AG20443 (cell line): Measurements from ENCODE around the gene MGAT5.

Experiments
- DNase-seq: peaks from one replicate; pipeline ENCODE4 v3.0.0; 2012; ENCODE audit warnings: low spot score, mixed read lengths

The MGAT5 gene, protein sequence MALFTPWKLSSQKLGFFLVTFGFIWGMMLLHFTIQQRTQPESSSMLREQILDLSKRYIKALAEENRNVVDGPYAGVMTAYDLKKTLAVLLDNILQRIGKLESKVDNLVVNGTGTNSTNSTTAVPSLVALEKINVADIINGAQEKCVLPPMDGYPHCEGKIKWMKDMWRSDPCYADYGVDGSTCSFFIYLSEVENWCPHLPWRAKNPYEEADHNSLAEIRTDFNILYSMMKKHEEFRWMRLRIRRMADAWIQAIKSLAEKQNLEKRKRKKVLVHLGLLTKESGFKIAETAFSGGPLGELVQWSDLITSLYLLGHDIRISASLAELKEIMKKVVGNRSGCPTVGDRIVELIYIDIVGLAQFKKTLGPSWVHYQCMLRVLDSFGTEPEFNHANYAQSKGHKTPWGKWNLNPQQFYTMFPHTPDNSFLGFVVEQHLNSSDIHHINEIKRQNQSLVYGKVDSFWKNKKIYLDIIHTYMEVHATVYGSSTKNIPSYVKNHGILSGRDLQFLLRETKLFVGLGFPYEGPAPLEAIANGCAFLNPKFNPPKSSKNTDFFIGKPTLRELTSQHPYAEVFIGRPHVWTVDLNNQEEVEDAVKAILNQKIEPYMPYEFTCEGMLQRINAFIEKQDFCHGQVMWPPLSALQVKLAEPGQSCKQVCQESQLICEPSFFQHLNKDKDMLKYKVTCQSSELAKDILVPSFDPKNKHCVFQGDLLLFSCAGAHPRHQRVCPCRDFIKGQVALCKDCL

DNA sequence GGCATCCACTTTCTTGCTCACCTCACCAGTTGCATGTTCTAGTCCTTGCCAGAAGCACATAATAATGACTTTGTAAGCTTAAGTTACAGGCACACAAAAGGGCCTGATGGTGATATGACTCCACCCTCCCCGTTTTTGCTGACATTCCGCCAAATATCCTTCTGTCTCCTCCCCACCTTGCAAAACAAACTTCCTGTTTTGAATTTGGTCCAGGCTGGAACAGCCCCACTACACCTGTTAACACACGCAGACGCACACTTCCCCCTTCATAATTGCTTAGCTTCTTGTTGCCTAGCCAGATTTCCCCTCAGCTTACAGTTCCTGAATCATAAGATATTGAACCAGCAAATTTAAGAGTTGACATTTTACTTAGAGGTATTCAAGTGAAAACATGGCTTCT is at the start of gene MGAT5:
TSS of gene MGAT5 (plus strand) at position 269 of the 400 bp plus-strand sequence. CDS start 332 bp downstream, outside the sequence.
- no peak for DNase-seq

DNA sequence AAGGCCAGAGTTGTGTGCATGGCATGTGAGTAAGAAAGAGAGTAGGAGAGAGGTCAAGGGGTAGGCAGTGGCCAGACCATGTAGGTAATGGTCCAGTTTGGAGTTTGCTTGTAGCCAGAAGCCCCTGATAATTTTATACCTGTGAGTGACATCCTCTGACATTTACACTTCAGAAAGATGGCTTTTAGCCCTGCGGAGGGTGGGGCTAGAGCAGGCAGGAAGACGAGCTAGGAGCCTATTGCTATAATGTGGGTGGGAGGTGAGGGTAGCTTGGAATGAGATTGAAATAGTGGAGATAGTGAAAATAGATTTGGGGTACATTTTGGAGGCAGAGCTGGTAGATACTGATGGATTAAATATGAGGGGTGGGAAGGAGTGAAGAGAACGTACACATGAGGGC is 48.8 kb upstream of the MGAT5 start:
- no peak for DNase-seq

DNA sequence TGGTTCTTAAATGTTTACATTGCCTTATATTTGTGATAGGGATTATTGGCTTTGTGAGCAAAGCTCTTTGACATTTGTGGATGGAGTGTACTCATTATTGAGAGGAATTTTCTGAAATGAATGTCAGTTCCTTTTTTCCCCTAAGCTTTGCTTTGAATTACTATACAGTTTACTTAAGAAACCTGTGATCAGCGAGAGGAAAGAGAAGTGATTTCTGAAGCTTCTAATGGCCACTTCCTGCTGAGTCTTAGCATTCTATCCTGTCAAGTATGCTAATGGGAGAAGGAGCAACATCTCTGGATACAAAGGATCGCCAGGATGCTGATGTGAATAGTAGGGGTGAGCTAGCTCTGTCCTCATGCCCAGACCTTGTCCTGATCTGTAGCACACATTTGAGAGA is 47.8 kb upstream of the MGAT5 start:
- DNase-seq = no peak

DNA sequence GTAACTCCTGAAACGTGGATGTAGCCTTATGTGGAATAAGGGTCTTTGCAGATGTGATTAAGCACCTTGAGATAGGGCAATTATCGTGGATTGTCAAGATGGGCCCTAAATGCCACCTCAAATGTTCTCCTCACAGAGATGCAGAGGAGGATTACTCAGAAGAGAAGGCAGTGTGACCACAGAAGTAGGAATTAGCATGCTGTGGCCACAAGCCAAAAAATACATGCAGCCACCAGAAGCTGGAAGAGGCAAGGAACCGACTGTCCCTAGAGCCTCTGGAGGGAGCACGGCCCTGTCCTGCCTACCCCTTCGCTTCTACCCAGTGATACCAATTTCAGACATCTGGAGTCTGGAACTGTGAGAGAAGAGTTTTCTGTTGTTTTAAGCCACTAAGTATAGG is 47.3 kb upstream of the MGAT5 start:
- DNase-seq = peak; percentile 61

DNA sequence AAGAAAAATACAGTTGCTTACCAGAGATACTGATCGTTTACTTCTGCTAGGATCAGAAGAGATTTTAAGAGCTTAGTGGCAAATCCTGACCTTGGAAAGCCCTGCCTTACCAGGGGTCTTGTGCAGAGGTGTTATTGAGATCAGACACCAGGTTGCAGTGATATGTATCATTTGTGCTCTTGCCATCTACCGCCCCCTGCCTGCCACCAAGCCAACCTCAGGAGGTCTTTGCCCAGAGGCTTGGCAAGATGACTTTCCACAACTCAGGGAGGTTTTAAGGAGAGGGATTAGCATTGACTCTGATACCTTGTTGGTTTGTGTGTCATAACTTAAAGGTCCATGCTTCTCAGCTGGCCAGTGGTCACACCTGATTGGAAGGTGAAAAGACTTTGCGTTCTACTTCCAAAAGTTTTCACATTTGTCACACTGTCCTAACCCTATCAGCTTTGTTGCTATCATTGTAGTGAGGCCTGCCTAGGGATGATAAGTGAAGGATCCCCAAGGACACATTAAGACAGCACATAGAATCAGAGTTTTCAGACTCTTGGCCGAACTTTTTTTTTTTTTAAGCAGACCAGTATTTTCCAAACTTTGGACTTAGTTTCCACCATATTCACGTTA is 46.2 kb upstream of the MGAT5 start:
- peak; percentile 58 for DNase-seq

DNA sequence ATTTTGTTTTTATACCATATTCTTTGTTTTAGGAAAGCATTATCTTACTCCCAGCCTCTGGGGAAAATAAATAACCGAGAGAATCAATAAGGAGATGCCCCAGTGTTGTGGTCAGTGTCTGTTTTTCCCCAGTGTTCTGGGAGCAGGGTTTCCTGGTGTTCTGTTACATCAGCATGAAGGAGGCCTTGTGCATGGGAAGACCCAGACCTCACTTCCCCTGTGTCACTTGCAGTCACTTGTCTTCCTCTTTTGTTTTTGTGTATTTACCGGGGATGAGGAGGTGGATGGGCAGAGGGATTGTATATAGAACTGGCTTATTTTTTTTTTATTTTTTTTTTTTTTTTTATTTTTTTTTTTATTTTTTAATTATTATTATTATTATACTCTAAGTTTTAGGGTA is 45.0 kb upstream of the MGAT5 start:
- DNase-seq = no peak

DNA sequence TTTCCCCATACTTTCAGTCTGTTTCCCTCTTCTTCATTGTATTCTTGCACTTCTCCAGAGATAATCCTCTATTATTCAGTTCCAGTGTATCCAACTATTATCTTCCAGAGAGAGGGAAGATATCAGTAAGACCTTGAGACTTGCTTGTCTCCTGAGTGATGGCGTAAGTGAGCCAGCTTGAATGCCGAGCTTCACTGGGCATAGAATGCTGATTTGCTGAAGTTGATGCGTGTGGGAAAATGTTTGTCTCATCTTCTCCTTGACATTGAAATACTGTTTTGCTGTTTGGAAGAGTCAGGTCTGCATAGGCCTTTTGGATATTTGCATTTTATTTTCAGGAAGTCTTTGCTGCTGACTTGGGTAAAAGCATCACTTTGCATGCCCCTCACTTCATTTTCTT is 41.1 kb upstream of the MGAT5 start:
- no peak for DNase-seq

DNA sequence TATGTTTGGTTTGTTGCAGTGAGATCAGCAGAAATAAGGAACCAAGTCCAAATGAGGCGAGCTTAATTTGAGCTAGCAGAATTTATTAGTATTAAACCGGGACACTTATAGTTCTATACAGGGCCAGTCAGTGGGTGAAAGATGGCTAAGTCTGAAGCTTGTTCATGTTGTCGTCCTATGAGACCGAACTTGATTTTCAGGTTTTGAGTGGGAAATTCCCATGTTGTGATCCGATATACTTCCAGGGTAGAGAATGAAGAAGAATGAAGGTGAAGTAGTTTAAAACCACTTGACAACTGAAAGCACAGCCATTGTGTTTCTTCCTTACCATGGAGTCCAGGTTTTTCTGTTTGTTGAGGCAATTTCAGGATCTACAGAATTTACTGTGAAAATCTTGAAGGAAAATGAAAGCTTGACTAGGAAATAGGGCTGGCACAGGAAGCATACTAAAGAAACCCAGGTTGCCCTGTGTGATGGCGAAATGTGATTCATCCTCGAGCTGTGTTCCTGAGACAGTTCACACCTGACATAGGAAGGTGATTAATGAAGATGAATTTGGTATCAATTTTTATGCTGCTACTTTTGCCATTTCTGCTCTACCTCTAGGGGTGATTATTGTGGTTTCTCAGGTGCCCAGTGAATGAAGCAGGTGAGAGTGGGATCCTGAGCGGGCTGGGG is 37.6 kb upstream of the MGAT5 start:
- no peak for DNase-seq

DNA sequence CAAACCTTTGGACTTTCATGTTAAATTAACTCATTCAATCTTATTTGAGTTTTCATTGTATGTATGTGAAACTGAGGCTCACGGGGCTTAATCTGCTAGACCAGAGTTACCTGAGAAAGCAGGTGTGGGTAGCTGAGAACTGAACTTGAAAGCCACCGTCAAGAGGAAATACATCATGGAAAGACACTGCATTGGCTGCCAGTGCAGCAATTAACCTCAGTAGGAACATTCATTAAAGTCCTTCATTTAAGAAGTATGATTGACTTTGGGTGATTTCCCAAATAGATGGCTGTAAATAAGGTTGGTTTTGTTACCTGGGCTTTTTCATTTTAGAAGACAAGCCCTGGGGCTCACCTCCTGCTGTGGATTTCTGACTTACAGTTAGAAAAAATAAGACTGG is 36.5 kb upstream of the MGAT5 start:
- no peak for DNase-seq

DNA sequence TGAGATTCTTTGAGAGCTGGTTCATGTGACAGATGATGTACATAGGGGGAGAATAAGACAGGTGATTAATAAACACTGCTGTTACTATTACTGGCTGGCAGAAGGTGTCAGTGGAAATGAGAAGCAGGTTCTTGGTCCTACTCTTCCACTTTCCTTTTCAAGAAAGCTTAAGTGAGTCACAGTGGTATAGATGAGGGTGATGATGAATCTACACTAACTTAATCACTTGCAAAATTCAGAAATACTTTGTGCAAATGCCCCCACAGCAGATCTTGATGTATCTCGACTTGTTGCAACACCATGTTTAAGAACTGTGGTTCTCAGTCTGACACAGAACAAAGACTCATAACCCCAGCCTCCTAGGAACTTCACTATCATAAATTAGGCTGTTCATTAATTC is 35.9 kb upstream of the MGAT5 start:
- DNase-seq = no peak

DNA sequence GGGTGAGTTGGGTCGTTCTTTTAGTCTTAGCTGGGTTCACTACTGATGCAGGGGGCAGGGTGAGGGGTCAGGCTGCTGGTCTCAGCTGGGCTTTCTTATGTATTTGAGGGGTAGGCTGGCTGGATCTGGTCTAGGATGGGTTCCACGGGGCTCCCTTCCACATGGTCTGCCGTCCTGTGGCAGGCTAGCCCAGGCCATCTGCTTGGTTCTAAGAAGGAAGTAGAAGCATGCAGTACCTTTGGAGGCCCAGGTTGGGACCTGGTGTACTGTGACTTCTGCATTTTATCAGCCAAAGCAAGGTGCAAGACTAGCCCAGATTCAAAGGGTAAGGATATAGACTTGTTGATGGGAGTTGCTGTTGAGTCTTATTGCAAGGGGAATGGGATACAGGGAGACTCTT is 35.5 kb upstream of the MGAT5 start:
- DNase-seq = no peak

DNA sequence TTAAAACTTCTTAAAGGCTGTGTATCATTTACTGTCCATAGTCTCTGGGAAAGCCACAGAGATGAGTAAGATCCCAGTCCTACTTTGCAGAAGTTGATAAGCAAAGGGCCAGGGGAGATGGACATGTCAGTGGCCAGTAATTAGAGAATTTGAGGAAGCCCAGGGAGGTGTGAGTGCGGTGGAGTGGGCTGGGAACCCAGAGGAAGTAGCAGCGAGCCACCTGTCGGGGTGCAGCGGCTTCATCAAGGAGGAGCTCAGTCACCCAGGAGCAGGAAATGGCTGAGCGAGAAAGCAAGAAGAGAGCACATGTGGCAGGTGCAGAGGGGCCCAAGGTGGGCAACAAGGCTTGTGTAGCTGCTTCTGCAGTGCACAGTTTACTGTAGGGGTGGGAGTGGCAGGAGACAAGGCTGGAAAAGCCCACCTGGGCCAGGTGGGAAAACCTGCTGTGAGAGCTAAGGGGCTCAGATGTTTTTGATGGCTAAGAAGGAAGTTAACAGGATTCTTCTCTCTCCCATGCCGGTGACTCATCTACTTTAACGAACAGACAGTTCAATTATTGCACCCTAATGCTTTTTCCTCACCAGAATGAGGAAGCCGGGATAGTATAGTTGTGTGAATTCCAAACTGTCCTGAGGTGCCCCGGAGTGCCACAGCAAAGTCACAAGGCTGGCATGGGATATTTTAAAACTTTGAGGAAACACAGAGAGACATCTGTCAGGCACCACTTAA is 34.8 kb upstream of the MGAT5 start:
- no peak for DNase-seq

DNA sequence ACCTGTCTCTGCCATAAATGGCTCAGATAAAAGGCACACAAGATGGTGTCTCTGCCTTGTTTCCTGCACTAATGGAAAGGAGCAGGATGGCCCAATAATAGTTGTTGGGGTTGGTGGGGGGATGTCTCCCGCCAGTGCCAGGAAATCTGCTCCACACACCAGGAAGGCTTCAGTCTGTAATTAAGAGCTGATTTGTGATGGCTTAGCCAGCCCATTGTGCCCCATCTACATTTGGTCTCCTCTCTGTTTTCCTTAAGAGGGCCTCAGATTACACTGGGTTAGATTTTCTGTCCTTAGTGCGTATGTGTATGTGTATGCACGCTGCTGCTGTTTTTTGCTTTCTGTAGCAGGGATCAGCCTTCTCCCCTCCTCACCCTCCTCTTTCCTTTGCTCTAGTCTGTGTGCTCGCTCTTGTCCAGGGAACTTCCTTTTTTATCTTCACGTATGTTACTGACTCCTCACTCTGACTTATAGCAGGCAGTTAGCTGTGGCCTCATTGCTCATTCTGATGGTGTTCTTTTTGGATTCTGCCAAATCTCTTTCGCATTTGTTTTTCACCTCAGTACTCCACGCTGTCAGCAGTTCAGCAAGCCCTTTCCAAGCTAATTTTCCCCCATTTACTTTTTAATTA is 33.4 kb upstream of the MGAT5 start:
- no peak for DNase-seq

DNA sequence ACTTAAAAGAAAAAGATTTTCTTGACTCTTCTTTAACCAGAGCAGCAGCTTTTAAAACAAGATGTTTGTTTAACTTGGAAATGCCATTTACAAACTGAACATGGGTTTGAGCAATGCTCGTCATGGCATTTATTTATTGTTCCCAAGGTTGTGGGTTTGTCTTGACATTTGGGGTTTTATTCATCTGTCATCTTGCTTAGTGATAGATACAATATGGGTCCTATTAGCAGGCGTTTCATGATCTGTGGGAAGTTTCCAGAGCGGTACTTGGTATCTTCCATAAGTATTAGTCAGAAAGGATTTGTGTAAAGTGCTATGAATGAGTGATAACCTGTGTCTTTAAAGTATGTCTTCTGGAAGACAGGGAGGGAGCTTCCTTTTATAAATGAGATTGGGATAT is 29.9 kb upstream of the MGAT5 start:
- no peak for DNase-seq

DNA sequence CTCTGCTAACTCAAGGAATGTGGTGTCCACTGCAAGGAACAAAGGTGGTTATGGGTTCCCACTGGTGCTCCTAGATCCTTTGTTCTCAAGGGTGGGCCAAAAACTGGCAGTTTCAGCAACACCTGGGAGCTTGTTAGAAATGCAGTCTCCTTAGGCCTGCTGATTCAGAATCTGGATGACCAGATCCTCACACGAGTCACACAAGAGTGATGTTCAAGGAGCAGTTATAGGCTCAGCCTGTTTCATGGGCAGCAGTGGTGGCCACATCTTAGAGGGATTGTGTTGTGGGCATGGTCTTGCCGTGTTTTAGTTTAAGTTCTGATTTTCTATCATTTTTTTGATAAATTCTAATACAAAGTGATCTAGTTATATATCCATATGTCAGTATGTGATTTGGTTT is 28.7 kb upstream of the MGAT5 start:
- no peak for DNase-seq

DNA sequence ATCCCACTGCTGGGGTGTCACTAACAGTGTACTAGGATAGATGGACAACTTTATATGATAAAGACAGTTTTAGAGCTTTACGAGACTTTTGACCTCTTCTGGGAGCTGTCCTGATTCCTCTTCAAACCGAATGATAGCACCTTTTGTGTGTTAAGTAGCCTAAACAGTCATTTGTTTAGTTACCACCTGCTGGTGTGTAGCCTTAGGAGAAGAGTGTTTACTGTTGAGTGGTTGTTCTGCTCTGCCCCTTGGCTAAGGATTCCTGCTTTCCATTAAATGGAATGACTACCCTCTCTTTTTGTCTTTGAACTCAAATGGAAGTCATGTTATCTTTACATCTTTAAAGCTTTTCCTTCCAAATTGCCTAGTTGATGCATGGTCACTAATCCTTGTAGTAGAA is 28.0 kb upstream of the MGAT5 start:
- DNase-seq = no peak

DNA sequence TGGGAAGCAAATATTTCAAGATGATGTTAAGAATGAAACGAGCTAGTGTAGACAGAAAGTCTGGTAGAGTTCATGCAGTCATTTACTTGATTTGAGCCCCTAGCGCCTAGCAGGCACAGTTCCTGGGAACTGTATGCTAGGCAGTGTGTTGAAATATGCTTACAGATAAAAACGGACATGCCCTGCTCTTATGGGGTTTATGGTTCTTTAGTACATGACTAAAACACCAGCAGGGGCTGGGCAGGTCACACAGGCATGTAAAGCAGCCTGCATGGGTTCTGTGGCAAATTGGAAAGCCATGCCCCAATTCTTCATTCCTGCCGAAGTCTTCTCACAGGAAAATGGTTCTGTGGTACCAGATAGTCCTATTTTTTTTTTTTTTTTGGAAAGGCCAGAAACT is 27.3 kb upstream of the MGAT5 start:
- DNase-seq = no peak

DNA sequence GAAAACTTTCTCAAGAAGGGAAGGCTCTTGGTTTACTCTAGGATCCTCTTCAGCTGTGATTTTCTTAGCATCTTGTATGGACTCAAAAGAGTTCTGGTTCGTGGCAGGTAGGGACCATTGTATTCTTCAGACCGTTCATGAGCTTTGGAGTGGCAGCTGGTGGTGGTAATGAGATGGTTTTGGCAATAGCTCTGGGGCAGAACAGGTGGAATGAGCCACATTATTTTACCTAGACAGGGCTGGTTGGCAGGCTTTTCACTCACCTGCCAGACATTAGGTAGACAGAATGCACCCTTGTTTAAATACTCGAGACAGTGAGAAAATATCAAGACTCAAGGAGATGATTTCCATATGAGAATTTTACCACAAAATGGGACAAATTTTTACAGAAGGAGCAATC is 26.2 kb upstream of the MGAT5 start:
- DNase-seq = no peak

DNA sequence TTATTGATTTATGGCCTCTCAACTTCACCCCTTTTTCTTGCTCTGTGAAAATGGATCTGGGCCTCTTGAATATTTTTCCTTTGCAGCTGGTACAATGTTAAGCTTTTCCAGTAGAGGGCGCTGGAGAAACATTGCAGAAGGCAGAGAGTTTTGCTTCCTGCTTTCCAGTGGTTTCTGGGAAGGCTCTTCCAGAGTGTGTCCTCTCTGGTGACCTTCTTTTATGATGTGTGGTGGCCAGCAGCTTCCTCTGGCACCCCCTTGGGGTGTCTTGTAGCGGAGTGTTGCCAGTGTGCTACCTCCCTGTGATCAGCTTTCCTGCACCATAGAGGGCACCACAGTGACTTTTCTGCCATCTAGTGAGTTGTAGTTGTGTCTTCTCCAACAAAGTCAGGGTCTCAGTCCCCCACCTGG is 25.4 kb upstream of the MGAT5 start:
- DNase-seq = no peak

DNA sequence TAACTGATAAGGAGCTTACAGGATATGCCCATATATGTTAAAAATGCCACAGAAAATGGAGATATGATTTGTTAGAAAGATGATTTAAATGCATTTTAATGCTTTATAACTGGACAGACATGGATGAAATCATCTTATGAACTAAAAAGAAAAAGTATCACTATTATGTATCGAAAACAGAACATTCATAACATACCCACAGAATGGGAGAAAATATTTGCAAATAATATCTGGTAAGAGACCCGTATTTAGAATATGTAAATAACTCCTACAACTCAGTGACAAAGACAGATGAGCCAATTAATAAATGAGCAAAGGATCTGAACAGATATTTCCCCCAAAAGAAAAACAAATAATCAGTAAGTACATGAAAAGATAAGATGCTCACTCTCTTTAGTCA is 24.3 kb upstream of the MGAT5 start:
- no peak for DNase-seq

DNA sequence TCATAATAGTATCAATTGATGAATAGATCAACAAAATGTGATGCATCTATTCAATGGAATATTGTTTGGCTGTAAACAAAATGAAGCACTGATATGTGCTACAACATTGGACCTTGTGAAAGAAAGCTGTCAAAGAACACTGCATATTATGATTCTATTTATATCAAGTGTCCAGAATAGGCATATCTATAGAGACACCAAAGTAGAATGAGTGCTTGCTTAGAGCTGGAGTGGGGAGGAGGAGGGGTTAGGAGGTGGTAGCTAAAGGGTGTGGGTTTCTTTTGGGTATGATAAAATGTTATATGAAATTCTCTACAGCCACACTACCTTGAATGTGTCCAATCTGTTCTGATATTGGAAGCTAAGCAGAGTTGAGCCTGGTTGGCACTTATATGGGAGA is 23.0 kb upstream of the MGAT5 start:
- no peak for DNase-seq
